HepG2 (cell line): Measurements from ENCODE around the gene CAPN14. TPM values are rescaled to one million over a fixed set of nuclear protein-coding genes. Genes with fewer than 3 reads are reported as not detected.
A peak's percentile ranks its signal among the peaks of the same experiment; 100 is the strongest.

ENCODE experiments used
- ATAC-seq: fragments of 200-7000 bp; cut with Tn5 transposase; 3 replicates; pipeline ENCODE4 v1.9.1; 2020; ENCODE audit warnings: mild to moderate bottlenecking, moderate library complexity
- BruUV-seq: library from RNA; stranded (reverse); fragments of 400-500 nt; replicated peaks from 2 replicates; lab custom pipeline; 2021; lab: Mats Ljungman, UMichigan
- CTCF ChIA-PET: fragments of 300-600 bp; formaldehyde crosslinking; extraction: SDS; loops from one replicate; lab custom pipeline; 2021; ENCODE audit warnings: low total read pairs, inconsistent platforms, low intra/inter-chr PET ratio; lab: Yijun Ruan, JAX
- POLR2A ChIA-PET: fragments of 350-600 bp; sonication (Branson Sonifier 250); formaldehyde crosslinking; loops from one replicate; lab custom pipeline; 2020; ENCODE audit warnings: antibody characterized with exemption, inconsistent platforms; lab: Yijun Ruan, JAX
- DNase-seq: peaks from one replicate; pipeline ENCODE4 v3.0.0-alpha.2; 2015; ENCODE audit warnings: low spot score
- FAIRE-seq: peaks from 3 replicates; lab custom pipeline; 2011; peaks lifted over from hg19 to GRCh38; lab: Jason Lieb, UNC
- H2AFZ ChIP-seq: one replicate; pipeline ENCODE4 v1.6.1; 2011; ENCODE audit warnings: low read length, inconsistent platforms
- H3K27ac ChIP-seq: fragments of 300-600 bp; 3 replicates; pipeline ENCODE4 v1.8.0; 2011; ENCODE audit warnings: mixed run types, mild to moderate bottlenecking, mixed read lengths, low read length, inconsistent platforms; ENCODE audit not compliant: insufficient read depth; ENCODE audit errors: extremely low read length
- H3K27me3 ChIP-seq, 2 experiments: fragments of 200-600 bp in 1 of 2; 2 replicates in 1 of 2; 3 replicates in 1 of 2; pipeline versions ENCODE4 v1.6.0 to v1.8.0; 2011; ENCODE audit warnings: low read length in 2 of 2, mild to moderate bottlenecking in 2 of 2, moderate library complexity in 2 of 2, inconsistent platforms in 1 of 2; ENCODE audit not compliant: insufficient read depth in 2 of 2, control insufficient read depth in 1 of 2
- H3K36me3 ChIP-seq, 2 experiments: fragments of 200-600 bp in 1 of 2; replicated peaks in 1 of 2; 2 replicates in 1 of 2; 3 replicates in 1 of 2; pipeline versions ENCODE4 v1.5.1 to v1.8.0; 2011; ENCODE audit warnings: low read length in 2 of 2, inconsistent platforms in 1 of 2; ENCODE audit not compliant: insufficient read depth in 2 of 2, control insufficient read depth in 1 of 2
- H3K4me1 ChIP-seq: 2 replicates; pipeline ENCODE4 v1.5.1; 2012; ENCODE audit warnings: low read length, inconsistent platforms; ENCODE audit not compliant: insufficient read depth
- H3K4me2 ChIP-seq: 2 replicates; pipeline ENCODE4 v1.6.0; 2011; ENCODE audit warnings: low read depth, low read length, inconsistent platforms
- H3K4me3 ChIP-seq, 3 experiments: fragments of 200-600 bp in 1 of 3; sonication (generic), shearing (Covaris generic) in 1 of 3; replicated peaks in 1 of 3; 2 replicates each; pipeline ENCODE4 v1.5.1; 2011 to 2016; ENCODE audit warnings: low read length in 3 of 3, inconsistent platforms in 2 of 3, low read depth in 2 of 3, mild to moderate bottlenecking in 2 of 3, control low read depth in 1 of 3, mixed read lengths in 1 of 3; ENCODE audit not compliant: insufficient read depth in 1 of 3
- H3K79me2 ChIP-seq: one replicate; pipeline ENCODE4 v1.6.1; 2011; ENCODE audit warnings: low read length, inconsistent platforms; ENCODE audit not compliant: insufficient read depth
- H3K9ac ChIP-seq: 2 replicates; pipeline ENCODE4 v1.6.0; 2011; ENCODE audit warnings: mild to moderate bottlenecking, low read depth, low read length, inconsistent platforms; ENCODE audit not compliant: insufficient read depth
- H3K9me3 ChIP-seq: 2 replicates; pipeline ENCODE4 v1.5.1; 2012; ENCODE audit warnings: mild to moderate bottlenecking, low read length
- H4K20me1 ChIP-seq: 2 replicates; pipeline ENCODE4 v1.6.0; 2011; ENCODE audit warnings: inconsistent platforms, mild to moderate bottlenecking, low read length, moderate library complexity; ENCODE audit not compliant: insufficient read depth
- CBX2 ChIP-seq, 2 experiments: fragments of 200-600 bp in 1 of 2; sonication (generic); formaldehyde crosslinking in 1 of 2; IDR thresholded peaks; 2 replicates each; pipeline versions ENCODE4 v1.7.0 to v1.8.1; 2018 to 2022; ENCODE audit warnings: low read depth in 2 of 2, low read length in 1 of 2, mild to moderate bottlenecking in 1 of 2, missing genetic modification reagents in 1 of 2
- CEBPZ ChIP-seq: IDR thresholded peaks from 2 replicates; pipeline ENCODE4 v1.6.1; 2012; ENCODE audit warnings: low read length, improper control_type of control experiment
- EED ChIP-seq: sonication (generic); formaldehyde crosslinking; IDR thresholded peaks from 2 replicates; pipeline ENCODE4 v1.5.0; 2020; ENCODE audit warnings: mild to moderate bottlenecking, missing genetic modification reagents
- GPN1 ChIP-seq: sonication (generic); formaldehyde crosslinking; IDR thresholded peaks from 2 replicates; pipeline ENCODE4 v1.5.1; 2020; ENCODE audit warnings: missing genetic modification reagents, borderline replicate concordance
- KLF13 ChIP-seq: sonication (generic); formaldehyde crosslinking; IDR thresholded peaks from 2 replicates; pipeline ENCODE4 v1.4.0; 2020; ENCODE audit warnings: mild to moderate bottlenecking, missing genetic modification reagents
- MAFF ChIP-seq: IDR thresholded peaks from 2 replicates; pipeline ENCODE4 v1.6.1; 2011; ENCODE audit warnings: low read depth, low read length, improper control_type of control experiment
- MAFK ChIP-seq, 2 experiments: IDR thresholded peaks in 1 of 2; conservative IDR thresholded peaks in 1 of 2; 2 replicates each; pipeline ENCODE4 v1.6.1; 2011; ENCODE audit warnings: improper control_type of control experiment in 2 of 2, low read length in 2 of 2
- SNAI1 ChIP-seq: sonication (generic); formaldehyde crosslinking; IDR thresholded peaks from 2 replicates; pipeline ENCODE4 v1.5.0; 2020; ENCODE audit warnings: mild to moderate bottlenecking, missing genetic modification reagents, borderline replicate concordance
- ZFP82 ChIP-seq: sonication (generic); formaldehyde crosslinking; IDR thresholded peaks from 2 replicates; pipeline ENCODE4 v1.5.1; 2020; ENCODE audit warnings: mild to moderate bottlenecking, missing genetic modification reagents, borderline replicate concordance
- ZNF24 ChIP-seq: fragments of 450-650 bp; IDR thresholded peaks from 2 replicates; pipeline ENCODE4 v1.6.1; 2017; ENCODE audit warnings: antibody characterized with exemption, mild to moderate bottlenecking
- ZNF572 ChIP-seq: sonication (generic); formaldehyde crosslinking; IDR thresholded peaks from 2 replicates; pipeline ENCODE4 v1.5.1; 2020; ENCODE audit warnings: mild to moderate bottlenecking, missing genetic modification reagents
- WGBS: methylation state at CpG from one replicate; pipeline ENCODE4 v1.1.6; 2017; ENCODE audit warnings: low lambda C conversion rate; 5-methylcytosine and 5-hydroxymethylcytosine counted together
- in situ Hi-C: cut with HindIII; loops from 2 replicates; pipeline ENCODE4 v1.10.0; 2017; ENCODE audit warnings: low pct_unique_long_range_greater_than_20kb; ENCODE audit not compliant: extremely low pct_ligation_motif_present
- intact Hi-C: fragments of 100-400 bp; cut with micrococcal nuclease; formaldehyde crosslinking; loops from one replicate; pipeline ENCODE4 v1.10.0; 2022; ENCODE audit not compliant: unreplicated experiment
- polyA plus RNA-seq, 8 experiments: library from polyadenylated mRNA; depleted of rRNA in 3 of 8; stranded (reverse) in 7 of 8; unstranded in 1 of 8; fragments of >200 nt; fragmentation: Illumina TruSeq in 4 of 8; extraction: Trizol in 4 of 8; gene quantifications; 2 replicates each; pipeline versions ENCODE4 v1.2.1 to v1.2.3, GENCODE V29; 2011 to 2016; ENCODE audit warnings: low read depth in 4 of 8, missing spikeins in 1 of 8, mixed read lengths in 1 of 8; ENCODE audit not compliant: insufficient read depth in 1 of 8
- total RNA-seq, 5 experiments: library from RNA; depleted of rRNA; stranded (reverse); fragments of >200 nt; fragmentation: Illumina TruSeq; extraction: Trizol; gene quantifications; 2 replicates each; pipeline ENCODE4 v1.2.3, GENCODE V29; 2016; ENCODE audit warnings: low read depth in 1 of 5

CAPN14 gene
- total and polyA plus RNA-seq, 2 of the 13 experiments (the other 11 are each of a cell fraction or from before 2014, with no cell fraction given), result not detected

GRCh38 chr2:31191931-31192330 lies 25.4 kb downstream of the CAPN14 start (continued):
- TF ChIP-seq CEBPZ, result no peak
- TF ChIP-seq GPN1 (CRISPR knock-in tag), result no peak
- no peak for TF ChIP-seq KLF13 (CRISPR knock-in tag)
- TF ChIP-seq EED (CRISPR knock-in tag), result no peak
- no peak for TF ChIP-seq ZNF572 (CRISPR knock-in tag)
- TF ChIP-seq MAFK (conservative IDR thresholded peaks at IDR 0.05 in 1 of 2, IDR thresholded peaks at IDR 0.05 in 1 of 2; ENCODE audit: low read length in 2 of 2), result no peak
- TF ChIP-seq ZFP82 (CRISPR knock-in tag), result no peak

- no peak overlapping the region for H3K4me3 ChIP-seq
- intact Hi-C loops, result no loop called here
These were observed 27.1 kb downstream of the CAPN14 start for GRCh38 chr2:31190188-31190587.

More at GRCh38 chr2:31190188-31190587, 27.1 kb downstream of the CAPN14 start:
- no peaks in the 10 kb centered on the region for H3K4me1 ChIP-seq
- FAIRE-seq (no peak), DNase-seq (no peak), ATAC-seq (no peak)
- TF ChIP-seq MAFF, result peak; percentile 50; the same call in 1 of the 2 replicates
- TF ChIP-seq SNAI1, result no peak
- TF ChIP-seq MAFK (conservative IDR thresholded peaks at IDR 0.05 in 1 of 2, IDR thresholded peaks at IDR 0.05 in 1 of 2; ENCODE audit: low read length in 2 of 2), result peak in 1 of 2 experiments; percentile 72; a peak in 2 of 4 replicates
- TF ChIP-seq ZNF24, result no peak
- no peak for TF ChIP-seq CBX2 (IDR thresholded peaks at IDR 0.05; ENCODE audit: low read depth, low read length)
- TF ChIP-seq CBX2 (CRISPR knock-in tag; IDR thresholded peaks at IDR 0.05; ENCODE audit: low read depth), result no peak
- peaks cover 3 to 44% of the 10 kb centered on the region in 2 experiments; a peak in 4 of 5 replicates for H3K27me3 ChIP-seq
- H3K9me3 ChIP-seq, result no peaks in the 10 kb centered on the region
- ChIA-PET POLR2A (no interaction called here), CTCF (no interaction called here)
- 7% methylated on average over 1 of the region's 1 CpG for WGBS
- no peak overlapping the region for H2AFZ ChIP-seq
- no peak overlapping the region for H3K4me2 ChIP-seq
- H3K27ac ChIP-seq, result no peak overlapping the region
- H3K9ac ChIP-seq, result no peak overlapping the region
- in situ Hi-C loops, result no loop called here
- no TSS peak for BruUV-seq
- no peaks in the 10 kb centered on the region for H4K20me1 ChIP-seq
- H3K36me3 ChIP-seq, result no peaks in the 10 kb centered on the region; a peak in 1 of 5 replicates
- H3K79me2 ChIP-seq, result no peaks in the 10 kb centered on the region
